Choroid plexus epithelial cell (primary cell): ENCODE data around the gene CADPS.

Source experiments
- DNase-seq: peaks from one replicate; pipeline ENCODE4 v3.0.0-alpha.2; 2010; ENCODE audit warnings: low read depth
- H3K4me3 ChIP-seq: 2 replicates; pipeline ENCODE4 v1.5.1; 2011; ENCODE audit warnings: low read depth, mild to moderate bottlenecking, control low read depth, low read length, moderate library complexity
- TF ChIP-seq, protein P1 (sequence below): conservative IDR thresholded peaks from 2 replicates; pipeline ENCODE4 v1.5.1; 2011; ENCODE audit warnings: low read depth, mild to moderate bottlenecking, control low read depth, inconsistent platforms, low read length, moderate library complexity

CADPS gene

GRCh38 chr3:62718515-62719320, 156.5 kb downstream of the CADPS start:
- no peak overlapping the region for H3K4me3 ChIP-seq
- no peak for DNase-seq

GRCh38 chr3:62718011-62718410, 157.2 kb downstream of the CADPS start:
- TF ChIP-seq, protein P1, sequence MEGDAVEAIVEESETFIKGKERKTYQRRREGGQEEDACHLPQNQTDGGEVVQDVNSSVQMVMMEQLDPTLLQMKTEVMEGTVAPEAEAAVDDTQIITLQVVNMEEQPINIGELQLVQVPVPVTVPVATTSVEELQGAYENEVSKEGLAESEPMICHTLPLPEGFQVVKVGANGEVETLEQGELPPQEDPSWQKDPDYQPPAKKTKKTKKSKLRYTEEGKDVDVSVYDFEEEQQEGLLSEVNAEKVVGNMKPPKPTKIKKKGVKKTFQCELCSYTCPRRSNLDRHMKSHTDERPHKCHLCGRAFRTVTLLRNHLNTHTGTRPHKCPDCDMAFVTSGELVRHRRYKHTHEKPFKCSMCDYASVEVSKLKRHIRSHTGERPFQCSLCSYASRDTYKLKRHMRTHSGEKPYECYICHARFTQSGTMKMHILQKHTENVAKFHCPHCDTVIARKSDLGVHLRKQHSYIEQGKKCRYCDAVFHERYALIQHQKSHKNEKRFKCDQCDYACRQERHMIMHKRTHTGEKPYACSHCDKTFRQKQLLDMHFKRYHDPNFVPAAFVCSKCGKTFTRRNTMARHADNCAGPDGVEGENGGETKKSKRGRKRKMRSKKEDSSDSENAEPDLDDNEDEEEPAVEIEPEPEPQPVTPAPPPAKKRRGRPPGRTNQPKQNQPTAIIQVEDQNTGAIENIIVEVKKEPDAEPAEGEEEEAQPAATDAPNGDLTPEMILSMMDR = no peak
- H3K4me3 ChIP-seq = no peak overlapping the region
- no peak for DNase-seq

More at GRCh38 chr3:62718515-62719320, 156.5 kb downstream of the CADPS start:
- TF ChIP-seq, protein P1 = no peak

DNA sequence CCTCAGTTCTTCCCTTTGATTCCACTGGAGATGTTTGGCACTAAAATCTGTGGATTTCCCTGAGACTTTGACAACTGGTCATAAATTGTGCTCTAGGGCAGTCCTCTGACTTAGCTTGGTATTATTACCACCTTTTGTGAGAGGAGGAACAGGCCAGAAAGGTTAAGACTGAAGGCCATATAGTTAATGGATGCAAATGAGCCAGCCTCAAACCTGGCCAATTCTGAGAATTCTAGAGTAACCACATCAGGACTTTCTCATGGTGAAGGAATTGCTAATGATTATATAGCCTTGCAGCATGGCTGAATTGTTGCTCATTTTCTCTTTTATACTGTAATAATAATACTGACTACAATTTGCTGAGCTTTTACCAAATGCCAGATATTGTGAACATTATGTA, 162.5 kb downstream of the CADPS start:
- no peak overlapping the region for H3K4me3 ChIP-seq
- no peak for DNase-seq
- TF ChIP-seq, protein P1 = no peak

- DNase-seq = no peak
- no peak overlapping the region for H3K4me3 ChIP-seq
- TF ChIP-seq, protein P1 = no peak
Observed at GRCh38 chr3:62710751-62711150, 164.5 kb downstream of the CADPS start.

- no peak for DNase-seq
- H3K4me3 ChIP-seq = no peak overlapping the region
- TF ChIP-seq, protein P1 = no peak
Observed at GRCh38 chr3:62708638-62709373, 166.4 kb downstream of the CADPS start.

- no peak overlapping the region for H3K4me3 ChIP-seq
- TF ChIP-seq, protein P1 = no peak
- no peak for DNase-seq
Observed at GRCh38 chr3:62705721-62706120, 169.5 kb downstream of the CADPS start.
